ENCODE data around the gene PLCH1.

DNA sequence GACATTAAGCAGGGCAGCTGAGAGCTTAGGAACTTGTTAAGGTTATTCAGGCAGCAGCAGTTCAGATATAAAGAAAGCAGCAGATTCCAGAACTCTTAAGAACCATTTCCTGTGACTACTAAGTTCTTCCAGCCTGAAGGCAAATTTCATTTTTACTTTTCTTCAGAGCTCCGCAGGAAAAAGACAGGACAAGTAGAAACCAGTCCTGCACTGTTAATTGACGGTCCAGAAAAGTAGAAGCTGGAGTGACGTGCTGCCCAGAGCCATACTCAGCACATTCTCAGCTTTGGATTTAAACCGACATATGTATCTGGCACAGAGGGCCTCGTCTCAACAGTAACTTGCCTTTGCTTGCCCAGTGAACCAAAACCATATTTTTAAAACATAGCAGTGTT, 232.0 kb downstream of the PLCH1 start:
- TF ChIP-seq ZZZ3 (CRISPR knock-in tag; IDR thresholded peaks at IDR 0.05; ENCODE audit: borderline replicate concordance) (no peak), ZKSCAN8 (CRISPR knock-in tag; IDR thresholded peaks at IDR 0.05; ENCODE audit: borderline replicate concordance) (no peak), REPIN1 (CRISPR knock-in tag; IDR thresholded peaks at IDR 0.05; ENCODE audit: borderline replicate concordance, low read depth) (no peak), ZNF569 (CRISPR knock-in tag; IDR thresholded peaks at IDR 0.05; ENCODE audit: borderline replicate concordance) (no peak), PAX8 (CRISPR knock-in tag; IDR thresholded peaks at IDR 0.05; ENCODE audit: borderline replicate concordance) (no peak), CEBPG (CRISPR knock-in tag; IDR thresholded peaks at IDR 0.05) (no peak), TAF1 (CRISPR knock-in tag; IDR thresholded peaks at IDR 0.05) (no peak)
- TF ChIP-seq, protein P1, sequence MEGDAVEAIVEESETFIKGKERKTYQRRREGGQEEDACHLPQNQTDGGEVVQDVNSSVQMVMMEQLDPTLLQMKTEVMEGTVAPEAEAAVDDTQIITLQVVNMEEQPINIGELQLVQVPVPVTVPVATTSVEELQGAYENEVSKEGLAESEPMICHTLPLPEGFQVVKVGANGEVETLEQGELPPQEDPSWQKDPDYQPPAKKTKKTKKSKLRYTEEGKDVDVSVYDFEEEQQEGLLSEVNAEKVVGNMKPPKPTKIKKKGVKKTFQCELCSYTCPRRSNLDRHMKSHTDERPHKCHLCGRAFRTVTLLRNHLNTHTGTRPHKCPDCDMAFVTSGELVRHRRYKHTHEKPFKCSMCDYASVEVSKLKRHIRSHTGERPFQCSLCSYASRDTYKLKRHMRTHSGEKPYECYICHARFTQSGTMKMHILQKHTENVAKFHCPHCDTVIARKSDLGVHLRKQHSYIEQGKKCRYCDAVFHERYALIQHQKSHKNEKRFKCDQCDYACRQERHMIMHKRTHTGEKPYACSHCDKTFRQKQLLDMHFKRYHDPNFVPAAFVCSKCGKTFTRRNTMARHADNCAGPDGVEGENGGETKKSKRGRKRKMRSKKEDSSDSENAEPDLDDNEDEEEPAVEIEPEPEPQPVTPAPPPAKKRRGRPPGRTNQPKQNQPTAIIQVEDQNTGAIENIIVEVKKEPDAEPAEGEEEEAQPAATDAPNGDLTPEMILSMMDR (CRISPR knock-in tag; IDR thresholded peaks at IDR 0.05) = no peak

Measured in HepG2 (cell line).